GM21786 (cell line): ENCODE data around the gene C19orf18.
A peak's percentile ranks its signal among the peaks of the same experiment; 100 is the strongest.

Source experiments
- ATAC-seq: cut with Tn5 transposase; IDR thresholded peaks from one replicate; pipeline ENCODE4 v1.9.1; 2021; ENCODE audit not compliant: unreplicated experiment

C19orf18 gene

GRCh38 chr19:57947419-57948134 lies 26.8 kb downstream of the C19orf18 start, which contains the start of gene ZNF256:
TSS of gene ZNF256 (minus strand) at chr19:57947706. CDS start at chr19:57947474, 232 bp downstream.
- peak; percentile 92 for ATAC-seq

- no peak for ATAC-seq
These were observed 27.3 kb downstream of the C19orf18 start for GRCh38 chr19:57947088-57947418.

- ATAC-seq = no peak
These were observed 28.0 kb downstream of the C19orf18 start for GRCh38 chr19:57946316-57946715.

- ATAC-seq = no peak
These were observed 32.7 kb downstream of the C19orf18 start for GRCh38 chr19:57941593-57941992.

- ATAC-seq = no peak
These were observed 38.6 kb downstream of the C19orf18 start for GRCh38 chr19:57935731-57936130.

GRCh38 chr19:57934820-57935665 lies 39.3 kb downstream of the C19orf18 start, which contains the start of gene ZNF418:
TSS of gene ZNF418 (minus strand) at chr19:57935402. CDS start at chr19:57933822, 1,580 bp downstream.
- peak; percentile 65 for ATAC-seq

- ATAC-seq = no peak
These were observed 46.7 kb downstream of the C19orf18 start for GRCh38 chr19:57927587-57927986.

GRCh38 chr19:57916168-57916995 lies 58.0 kb downstream of the C19orf18 start, which contains the start of gene ZNF417:
TSS of gene ZNF417 (minus strand) at chr19:57916592. CDS start at chr19:57916411, 181 bp downstream.
- ATAC-seq = peak; percentile 97

- ATAC-seq = no peak
These were observed 59.8 kb downstream of the C19orf18 start for GRCh38 chr19:57914531-57914930.
